ES-I3 (cell line): ENCODE measurements around the gene ISG20L2.

Experiments used
- H3K36me3 ChIP-seq: 2 replicates; pipeline ENCODE4 v1.6.1; 2013; ENCODE audit warnings: mild to moderate bottlenecking, low read length, control low read depth, moderate library complexity; ENCODE audit not compliant: insufficient read depth
- H3K4me1 ChIP-seq: 2 replicates; pipeline ENCODE4 v1.6.1; 2013; ENCODE audit warnings: mild to moderate bottlenecking, control low read depth, low read length; ENCODE audit not compliant: insufficient read depth
- H3K9ac ChIP-seq: 2 replicates; pipeline ENCODE4 v1.6.1; 2013; ENCODE audit warnings: low read depth, mild to moderate bottlenecking, low read length, moderate library complexity
- H3K9me3 ChIP-seq: 2 replicates; pipeline ENCODE4 v1.6.1; 2013; ENCODE audit warnings: mild to moderate bottlenecking, low read length, moderate library complexity; ENCODE audit not compliant: control insufficient read depth, insufficient read depth

ISG20L2 gene

DNA sequence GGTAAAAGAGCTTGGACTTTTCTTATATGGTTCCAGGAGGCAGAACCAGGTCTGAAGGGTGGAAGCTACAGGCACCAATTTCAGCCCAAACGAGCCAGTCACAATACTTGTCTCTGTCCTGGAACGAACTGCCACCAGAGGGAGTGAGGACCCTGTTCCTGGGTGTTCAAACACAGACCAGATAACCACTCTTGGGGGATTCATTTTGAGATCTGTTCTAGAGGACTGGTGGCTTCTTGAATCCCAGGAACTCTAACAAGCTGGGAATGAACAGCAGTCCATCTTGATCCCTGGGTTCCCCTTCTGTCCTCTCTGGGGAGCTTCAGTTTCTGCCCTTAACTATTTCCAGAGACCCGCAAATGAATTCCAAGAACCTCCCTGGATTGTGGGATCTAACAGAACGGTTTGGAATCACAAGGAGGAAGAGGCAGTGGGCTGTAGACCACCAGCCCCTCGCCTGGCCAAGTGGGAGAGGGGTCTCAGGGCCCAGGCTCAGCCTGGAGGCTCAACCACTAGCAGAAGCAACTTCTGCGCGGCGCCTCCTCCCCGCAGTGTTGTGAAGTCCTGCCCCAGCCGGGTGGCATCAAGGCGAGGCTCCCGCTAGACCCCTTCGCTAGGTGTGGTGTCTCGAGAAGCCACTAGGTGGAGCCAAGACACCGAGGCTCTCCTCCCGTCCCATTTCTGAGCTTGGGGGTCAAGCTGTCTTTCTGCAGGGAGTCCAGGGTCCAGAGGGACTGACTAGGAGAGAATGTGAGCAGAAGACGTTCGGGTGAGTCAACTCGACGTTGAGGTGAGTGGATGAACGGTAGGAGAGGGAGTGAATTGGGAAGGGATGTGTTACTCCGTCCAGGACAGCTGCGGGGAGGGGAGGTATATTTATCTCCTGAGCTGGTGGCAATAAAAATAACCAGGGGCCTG lies 39.3 kb downstream of the ISG20L2 start:
- Histone ChIP-seq H3K4me1 (peaks cover 30% of the 10 kb centered on the region), H3K9me3 (no peaks in the 10 kb centered on the region), H3K9ac (peak overlapping the region; percentile 36; the same call in 1 of the 2 replicates), H3K36me3 (no peaks in the 10 kb centered on the region)

DNA sequence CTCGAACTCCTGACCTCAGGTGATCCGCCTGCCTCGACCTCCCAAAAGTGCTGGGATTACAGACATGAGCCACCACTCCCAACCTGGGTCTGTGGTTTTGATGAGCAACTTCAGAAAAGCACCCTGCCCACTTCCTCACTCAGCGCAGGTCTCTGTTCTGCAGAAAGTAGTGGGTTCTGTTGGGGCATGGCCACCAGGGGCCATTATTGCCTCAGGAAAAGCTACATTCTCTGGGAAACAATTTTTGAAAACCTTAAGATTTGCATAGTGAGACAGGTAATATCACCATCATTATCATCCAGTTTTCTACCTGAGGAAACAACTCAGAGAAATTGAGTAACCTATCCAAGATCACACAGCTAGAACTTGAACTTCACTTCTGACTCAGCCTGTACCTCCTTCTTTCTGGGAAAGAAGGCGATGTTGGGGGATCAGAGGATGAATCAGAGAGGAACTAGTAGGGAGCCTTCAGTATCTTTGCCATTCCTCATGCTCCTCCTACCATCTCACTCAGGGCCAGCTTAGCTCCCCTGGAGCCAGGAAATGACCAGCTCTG lies 44.3 kb downstream of the ISG20L2 start:
- H3K4me1 ChIP-seq = peaks cover 14% of the 10 kb centered on the region; the same call in 1 of the 2 replicates
- no peaks in the 10 kb centered on the region for H3K9me3 ChIP-seq
- no peaks in the 10 kb centered on the region for H3K36me3 ChIP-seq
- H3K9ac ChIP-seq = no peak overlapping the region

DNA sequence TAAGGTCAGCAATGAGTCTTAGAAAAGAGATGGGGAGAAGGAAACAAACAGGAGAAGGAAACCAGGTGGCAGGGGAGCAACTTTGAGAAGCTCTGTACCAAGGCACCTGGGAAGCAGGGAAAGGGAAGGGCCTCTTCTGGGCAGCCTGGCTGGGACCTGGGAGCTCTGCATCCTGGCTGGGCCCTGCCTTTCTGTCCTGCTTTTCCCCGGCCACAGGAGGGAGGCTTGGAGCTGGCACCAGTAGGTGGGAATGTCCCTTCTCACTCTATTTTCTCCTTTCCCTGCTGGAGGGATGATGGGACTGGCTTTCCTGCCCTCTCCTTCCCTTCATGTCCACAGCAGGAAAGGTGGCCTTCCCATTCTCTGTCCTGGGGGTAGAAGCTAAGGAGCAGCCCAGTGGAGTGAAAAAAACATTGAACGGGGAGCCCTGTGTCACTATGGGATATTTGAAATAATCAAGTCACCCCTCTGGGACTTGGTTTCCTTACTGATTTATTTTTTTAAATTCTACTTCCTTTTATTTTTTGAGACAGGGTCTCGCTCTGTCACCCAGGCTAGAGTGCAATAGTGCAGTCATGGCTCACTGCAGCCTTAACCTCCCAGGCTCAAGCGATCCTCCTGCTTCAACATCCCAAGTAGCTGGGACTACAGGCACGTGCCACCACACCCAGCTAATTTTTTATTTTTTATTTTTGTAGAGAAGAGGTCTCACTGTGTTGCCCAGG lies 46.2 kb downstream of the ISG20L2 start:
- Histone ChIP-seq H3K9me3 (no peaks in the 10 kb centered on the region), H3K9ac (no peak overlapping the region), H3K4me1 (peaks cover 18% of the 10 kb centered on the region; the same call in 1 of the 2 replicates), H3K36me3 (no peaks in the 10 kb centered on the region)

DNA sequence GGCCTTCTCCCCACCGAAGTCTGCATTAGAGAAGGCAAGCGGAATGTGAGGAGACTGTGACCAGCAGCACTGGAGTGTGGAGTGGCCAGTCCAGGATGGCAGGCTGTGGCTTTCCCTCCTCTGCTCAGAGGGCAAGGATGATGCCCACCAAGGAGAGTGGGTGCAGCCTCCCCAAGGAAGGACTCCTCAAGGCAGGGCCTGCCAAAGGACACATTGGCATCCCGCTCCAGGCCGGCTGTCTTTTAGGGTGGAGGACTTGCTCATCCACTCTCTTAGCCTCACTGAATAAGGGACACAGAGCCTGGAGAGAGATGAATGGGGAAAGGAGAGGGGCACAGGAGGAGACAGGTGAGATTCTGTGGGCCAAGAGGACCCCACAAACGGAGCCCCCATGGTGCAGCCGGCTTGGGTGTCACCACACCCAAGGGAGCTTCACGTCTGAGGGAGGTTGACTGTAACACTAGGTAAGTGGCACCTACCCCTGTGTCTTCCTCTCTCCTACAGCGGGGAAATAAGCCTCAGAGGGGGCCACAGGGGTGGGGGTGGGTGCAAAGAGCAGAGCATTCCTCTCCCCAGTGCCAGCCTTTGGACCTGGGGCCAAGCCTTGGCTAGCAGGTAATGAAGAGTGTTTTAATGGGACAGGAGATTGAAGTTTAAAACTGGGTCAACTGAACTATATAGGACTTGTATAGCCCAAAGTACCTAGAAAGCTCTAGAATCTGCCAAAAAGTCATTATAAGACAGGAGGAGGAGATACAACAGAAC lies 47.2 kb downstream of the ISG20L2 start:
- Histone ChIP-seq H3K36me3 (no peaks in the 10 kb centered on the region), H3K4me1 (peaks cover 18% of the 10 kb centered on the region; the same call in 1 of the 2 replicates), H3K9me3 (no peaks in the 10 kb centered on the region), H3K9ac (no peak overlapping the region)

DNA sequence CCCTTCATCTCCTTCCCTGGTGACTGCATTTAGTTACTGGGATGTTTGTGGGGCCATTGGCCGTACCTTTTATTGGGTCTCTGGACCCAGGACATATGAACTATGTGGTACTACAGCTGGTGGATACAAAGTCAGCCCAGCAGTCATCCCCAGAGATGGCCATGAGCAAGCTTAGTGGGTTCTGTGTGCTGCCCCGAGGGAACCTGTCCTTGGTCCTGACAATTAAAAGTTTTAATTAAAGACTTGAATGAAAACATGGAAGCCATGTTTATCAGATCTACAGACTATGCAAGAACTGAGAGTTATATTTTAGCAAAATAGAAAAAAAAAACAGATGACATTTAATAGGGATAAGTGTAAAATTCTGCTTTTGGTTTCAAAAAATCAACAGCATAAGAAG lies 48.5 kb downstream of the ISG20L2 start:
- no peaks in the 10 kb centered on the region for H3K36me3 ChIP-seq
- H3K9ac ChIP-seq = no peak overlapping the region
- peaks cover 18% of the 10 kb centered on the region; the same call in 1 of the 2 replicates for H3K4me1 ChIP-seq
- no peaks in the 10 kb centered on the region for H3K9me3 ChIP-seq

DNA sequence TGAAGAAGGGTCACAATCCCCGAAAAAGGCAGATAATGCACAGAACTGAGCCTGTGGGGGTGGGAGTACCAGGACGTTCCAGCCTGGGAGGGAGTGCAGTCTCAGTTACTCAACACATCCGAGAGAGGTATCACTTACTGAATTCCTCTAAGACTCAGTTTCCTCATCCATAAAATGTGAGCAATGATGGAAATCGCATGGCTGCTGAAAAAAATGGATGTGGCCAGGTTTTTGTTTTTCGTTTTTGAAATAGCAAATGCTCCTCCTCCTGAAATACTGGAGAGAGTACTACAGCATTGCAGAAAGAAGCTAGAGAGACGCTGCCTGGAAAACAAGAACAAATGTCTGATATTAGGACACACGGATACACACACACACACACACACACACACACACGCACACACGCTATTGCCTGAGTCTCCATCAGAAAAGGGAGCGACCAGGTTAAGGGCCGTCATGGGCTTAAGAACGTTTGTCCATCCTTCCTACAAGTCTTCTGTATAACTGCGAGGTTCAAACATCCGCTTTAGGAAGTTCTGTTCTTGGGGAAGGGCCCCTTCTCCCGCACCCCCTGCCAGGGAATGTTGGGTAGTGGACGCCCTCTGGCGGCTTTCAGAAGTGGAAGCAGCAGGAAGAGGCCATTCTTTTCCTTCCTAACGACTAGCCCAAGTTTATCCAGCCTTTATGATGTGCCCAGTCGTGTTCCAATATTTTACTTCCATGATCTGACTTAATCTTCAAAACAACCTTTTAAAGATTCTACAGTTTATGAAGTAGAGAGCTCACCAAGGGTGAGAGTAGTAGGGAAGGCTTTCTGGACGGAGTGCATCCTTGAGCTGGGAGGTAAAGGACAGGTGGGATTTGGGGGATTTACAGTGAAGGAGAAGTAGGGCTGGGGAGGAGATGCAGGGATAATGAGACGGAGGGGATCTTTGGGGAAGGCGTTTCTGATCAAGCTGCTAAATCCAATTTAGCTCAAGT lies 50.7 kb downstream of the ISG20L2 start:
- H3K9me3 ChIP-seq = no peaks in the 10 kb centered on the region
- peaks cover 27% of the 10 kb centered on the region for H3K4me1 ChIP-seq
- peak overlapping the region; percentile 76 for H3K9ac ChIP-seq
- no peaks in the 10 kb centered on the region; the same call in 1 of the 2 replicates for H3K36me3 ChIP-seq

DNA sequence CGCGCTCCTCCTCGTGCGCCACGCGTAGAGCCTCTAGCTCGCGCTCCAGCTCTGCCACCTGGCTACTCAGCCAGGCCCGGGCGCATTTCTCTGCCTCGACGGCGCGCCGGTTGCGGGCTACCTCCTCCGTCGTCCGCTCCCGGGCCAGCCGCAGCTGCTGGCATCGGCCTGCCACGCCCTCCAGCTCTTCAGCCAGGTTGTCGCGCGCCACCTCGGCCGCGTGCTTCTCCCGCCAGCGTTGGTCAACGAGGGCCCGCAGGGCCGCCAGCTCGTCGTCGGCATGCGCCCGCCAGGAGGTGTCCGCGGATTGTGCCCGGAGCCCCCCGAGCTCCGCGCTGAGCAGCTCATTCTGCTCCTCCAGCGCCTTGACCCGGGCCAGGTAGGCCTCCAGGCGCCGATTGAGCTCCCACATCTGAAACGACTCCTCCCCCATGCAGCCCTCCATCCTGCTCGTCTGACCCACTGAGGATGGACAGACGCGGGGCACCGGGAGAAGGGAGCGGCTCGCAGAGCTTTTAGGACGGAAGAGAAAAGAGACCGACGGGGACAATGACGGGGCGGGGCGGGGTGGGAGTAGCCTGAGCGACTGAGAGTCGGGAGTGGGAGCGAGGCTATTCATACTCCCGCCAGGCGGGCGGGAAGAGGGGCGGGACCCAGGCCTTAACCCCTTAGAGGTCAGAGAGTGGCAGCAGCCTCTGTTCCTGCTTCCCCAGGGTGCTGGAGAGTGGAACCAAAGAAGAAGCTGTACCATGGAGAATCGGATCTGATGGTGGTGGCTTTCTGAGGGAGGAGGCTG lies 51.5 kb downstream of the ISG20L2 start, which contains the start of gene NES:
Gene NES (minus strand): TSS at position 588 of the 796 bp plus-strand sequence. CDS start 143 bp downstream, at position 445.
- Histone ChIP-seq H3K9me3 (no peaks in the 10 kb centered on the region), H3K9ac (peak within 1 kb of the TSS; percentile 76), H3K36me3 (peaks cover 7% of the 10 kb centered on the region; the same call in 1 of the 2 replicates), H3K4me1 (peaks cover 25% of the 10 kb centered on the region)

DNA sequence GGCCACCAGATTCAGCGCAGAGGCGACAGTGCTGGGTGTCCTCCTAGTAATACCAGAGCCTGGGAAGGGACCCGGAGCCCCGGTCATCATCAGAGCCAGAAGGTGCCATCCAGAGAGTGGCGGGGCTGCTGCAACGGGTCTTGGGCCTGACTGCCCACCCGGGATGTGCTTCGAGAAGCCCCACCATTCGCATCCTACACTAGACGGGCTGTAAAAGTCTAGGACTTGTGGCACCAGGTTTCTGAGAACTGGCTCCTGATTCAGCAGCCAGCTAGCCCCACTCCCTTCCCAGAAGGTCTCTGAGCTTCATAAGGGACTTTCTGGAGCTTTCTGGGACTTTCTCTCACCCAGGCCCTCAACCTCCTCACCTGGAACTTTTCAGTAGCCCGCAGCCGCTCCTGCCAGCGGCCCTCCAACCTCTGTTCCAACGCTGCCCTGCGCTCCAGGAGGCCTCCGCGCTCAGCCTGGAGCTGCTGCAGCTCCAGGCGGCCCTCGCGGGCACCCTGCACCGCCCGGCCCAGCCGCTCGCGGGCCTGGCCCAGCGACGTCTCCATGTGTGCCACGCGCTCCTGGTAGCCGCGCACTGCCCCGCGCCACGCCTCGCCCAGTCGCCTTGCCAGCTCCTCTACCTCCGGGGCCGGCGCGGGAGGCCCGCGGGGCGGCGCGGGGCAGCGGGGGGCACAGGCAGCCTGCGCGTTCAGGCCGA lies 52.3 kb downstream of the ISG20L2 start:
- peaks cover 22% of the 10 kb centered on the region for H3K4me1 ChIP-seq
- H3K36me3 ChIP-seq = peaks cover 12% of the 10 kb centered on the region; the same call in 1 of the 2 replicates
- peak overlapping the region; percentile 76 for H3K9ac ChIP-seq
- H3K9me3 ChIP-seq = no peaks in the 10 kb centered on the region

DNA sequence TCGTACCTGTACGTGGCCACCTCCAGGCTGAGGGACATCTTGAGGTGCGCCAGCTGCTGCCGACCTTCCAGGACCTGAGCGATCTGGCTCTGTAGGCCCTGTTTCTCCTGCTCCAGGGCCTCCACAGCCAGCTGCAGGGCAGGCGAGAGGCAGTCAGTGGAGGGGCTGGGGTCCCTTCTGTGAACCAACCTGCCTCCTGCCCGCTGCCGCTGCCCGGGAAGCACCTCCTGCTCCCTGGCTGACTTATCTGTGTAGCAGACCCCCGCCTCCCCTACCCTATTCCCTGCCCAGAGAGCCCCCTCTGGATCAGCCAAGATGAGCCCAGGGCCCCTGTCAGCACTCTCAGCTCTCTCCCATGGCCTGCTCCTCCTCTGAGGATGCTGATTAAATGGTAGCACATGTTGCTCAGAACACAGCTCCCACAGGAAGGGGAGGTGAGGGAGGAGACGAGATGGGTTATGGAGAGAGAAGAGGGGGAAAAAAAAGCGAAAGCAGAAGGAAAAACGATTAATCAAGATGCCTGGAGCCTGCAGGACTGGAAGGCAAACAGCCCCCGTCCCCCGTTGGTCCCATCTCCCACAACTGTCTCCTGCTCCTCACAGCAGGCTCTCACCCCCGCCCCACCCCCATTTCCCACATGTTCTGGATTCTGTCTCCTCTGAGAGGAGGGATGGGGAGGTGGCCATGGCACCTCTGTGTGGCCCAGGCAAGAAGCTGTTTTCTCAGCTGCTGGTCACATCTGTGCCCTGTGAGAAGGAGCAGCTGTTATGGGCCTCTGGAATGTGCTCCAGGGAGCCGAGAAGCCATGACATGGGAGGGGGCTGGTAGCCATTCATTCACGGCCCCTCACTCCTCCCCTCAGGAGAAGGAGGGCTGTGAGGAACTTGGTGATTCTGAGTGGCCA lies 53.1 kb downstream of the ISG20L2 start:
- Histone ChIP-seq H3K4me1 (peaks cover 23% of the 10 kb centered on the region), H3K9ac (peak overlapping the region; percentile 76), H3K36me3 (peaks cover 12% of the 10 kb centered on the region; the same call in 1 of the 2 replicates), H3K9me3 (no peaks in the 10 kb centered on the region)

DNA sequence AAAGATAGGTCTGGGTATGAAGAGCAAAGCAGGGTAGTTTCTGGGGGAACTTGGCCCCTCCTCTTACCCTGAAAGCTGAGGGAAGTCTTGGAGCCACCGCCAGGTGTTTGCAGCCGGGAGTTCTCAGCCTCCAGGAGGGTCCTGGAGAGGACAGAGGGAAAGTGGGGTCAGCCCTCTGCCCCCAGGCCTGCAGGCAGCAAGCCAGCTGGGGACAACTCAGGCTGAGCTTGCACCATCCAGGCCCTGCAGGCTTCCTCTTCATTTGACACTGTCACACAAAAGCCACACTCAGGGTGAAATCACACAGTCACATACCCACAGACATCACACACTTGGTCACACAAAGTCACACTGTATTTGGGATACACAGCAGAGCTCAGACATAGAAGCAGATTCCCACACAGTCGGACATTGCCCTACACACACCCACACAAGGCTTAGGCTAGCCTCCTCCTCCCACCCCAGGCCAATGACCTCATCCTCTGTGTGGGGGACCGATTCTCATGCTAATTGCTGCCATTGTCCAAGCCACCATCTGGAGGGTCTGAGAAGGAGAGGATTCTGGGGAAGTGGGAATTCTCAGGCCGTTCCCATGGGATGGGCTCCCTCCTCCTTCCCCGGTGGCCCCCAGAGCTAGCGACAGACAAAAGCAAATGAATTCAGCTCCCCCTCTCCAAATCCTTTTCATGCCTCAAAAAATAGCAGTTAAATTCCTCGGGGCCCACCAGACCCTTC lies 55.0 kb downstream of the ISG20L2 start:
- H3K36me3 ChIP-seq = peaks cover 12% of the 10 kb centered on the region; the same call in 1 of the 2 replicates
- H3K4me1 ChIP-seq = peaks cover 35% of the 10 kb centered on the region
- H3K9ac ChIP-seq = peak overlapping the region; percentile 76
- H3K9me3 ChIP-seq = no peaks in the 10 kb centered on the region
